ENCODE measurements around the gene RUSF1. TPM values are rescaled to one million over a fixed set of nuclear protein-coding genes. Genes with fewer than 3 reads are reported as not detected.
"Not testable (repeated sequence)": the region's sequence is repeated elsewhere in the genome, so short reads cannot be mapped to it uniquely, and the experiment has no call there.

RUSF1 gene
- total RNA-seq, 1 experiment from 2014 or later: 43.9 TPM

DNA sequence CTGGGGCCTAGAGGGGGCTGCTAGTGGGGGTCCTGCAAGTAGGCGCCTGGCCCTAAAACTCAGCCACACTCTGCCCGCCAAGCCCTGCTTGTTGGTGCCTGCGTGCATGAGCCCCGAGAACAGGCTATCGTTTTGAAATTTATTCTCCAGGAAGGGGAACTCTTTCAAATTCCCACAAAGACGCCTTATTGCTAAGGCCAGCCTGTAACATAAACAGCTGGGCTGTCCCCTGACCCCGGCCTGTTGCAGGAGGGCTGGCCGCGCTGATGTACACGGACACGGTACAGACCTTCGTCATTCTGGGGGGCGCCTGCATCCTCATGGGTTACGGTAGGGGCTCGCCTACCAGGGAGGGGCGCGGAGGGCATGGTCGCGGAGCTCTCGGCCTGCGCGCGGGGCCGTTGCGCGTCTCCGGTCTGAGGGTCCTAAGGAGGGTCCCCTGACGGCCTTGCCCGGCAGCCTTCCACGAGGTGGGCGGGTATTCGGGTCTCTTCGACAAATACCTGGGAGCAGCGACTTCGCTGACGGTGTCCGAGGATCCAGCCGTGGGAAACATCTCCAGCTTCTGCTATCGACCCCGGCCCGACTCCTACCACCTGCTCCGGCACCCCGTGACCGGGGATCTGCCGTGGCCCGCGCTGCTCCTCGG, 21.0 kb downstream of the RUSF1 start:
- no peak for DNase-seq (ENCODE audit: low read depth)

DNA sequence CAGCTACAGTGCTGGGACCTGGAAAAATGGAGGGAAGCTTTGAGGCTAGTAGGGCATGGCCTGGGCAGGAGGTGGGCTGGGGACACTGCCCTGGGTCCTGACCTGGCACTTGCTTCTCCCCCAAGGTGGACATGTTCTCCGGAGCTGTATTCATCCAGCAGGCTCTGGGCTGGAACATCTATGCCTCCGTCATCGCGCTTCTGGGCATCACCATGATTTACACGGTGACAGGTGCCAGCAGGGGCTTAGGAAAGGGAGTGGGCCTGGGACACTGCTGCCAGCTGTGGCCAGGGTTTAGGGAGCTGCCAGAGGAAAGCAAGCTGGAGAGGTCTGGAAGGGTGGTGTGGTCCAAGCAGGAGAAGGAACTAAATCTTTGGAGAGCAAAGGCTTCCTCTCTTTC, 22.1 kb downstream of the RUSF1 start:
- DNase-seq (ENCODE audit: low read depth): no peak

DNA sequence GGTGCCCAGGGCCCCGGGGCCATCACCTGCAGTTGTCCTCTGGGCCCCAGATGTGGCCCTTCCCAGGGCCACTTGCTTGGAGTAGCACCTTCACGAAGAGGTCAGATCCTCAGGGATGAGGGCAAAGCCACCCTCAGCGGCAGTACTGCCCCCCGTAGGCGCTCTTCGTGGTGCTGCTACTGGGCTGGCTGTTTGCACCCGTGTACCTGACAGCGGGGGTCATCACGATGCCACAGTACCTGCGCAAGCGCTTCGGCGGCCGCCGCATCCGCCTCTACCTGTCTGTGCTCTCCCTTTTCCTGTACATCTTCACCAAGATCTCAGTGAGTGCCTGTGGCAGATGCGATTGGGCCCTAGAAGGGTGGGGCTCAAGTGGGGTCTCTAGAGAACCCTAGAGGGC, 22.6 kb downstream of the RUSF1 start:
- DNase-seq (ENCODE audit: low read depth): no peak

DNA sequence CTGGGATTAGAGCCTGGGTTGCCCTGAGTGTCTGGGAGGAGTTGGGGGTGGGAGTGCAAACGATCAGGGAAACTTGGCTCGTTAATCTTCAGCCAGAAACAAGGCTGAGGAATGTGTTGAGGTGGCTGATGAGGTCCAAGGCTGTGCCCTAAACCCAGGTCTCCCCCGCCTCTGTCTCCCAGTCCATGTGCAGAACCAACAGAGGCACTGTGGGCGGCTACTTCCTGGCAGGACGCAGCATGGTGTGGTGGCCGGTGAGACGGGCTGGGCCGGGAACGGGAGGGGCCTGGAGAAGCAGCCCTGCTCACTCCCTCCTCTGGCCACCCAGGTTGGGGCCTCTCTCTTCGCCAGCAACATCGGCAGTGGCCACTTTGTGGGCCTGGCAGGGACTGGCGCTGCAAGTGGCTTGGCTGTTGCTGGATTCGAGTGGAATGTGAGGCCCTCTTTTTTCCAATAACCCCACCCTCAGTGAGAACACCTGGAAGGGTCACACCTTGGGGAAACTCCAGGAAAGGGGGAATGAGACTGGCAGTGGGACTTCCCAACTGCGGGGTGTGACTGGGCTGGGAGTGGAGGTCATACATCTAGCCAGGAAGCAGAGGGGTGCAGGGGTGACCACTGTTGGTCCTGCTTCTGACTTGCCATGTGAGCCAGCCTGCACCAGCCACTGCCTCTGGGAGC, 23.6 kb downstream of the RUSF1 start:
- DNase-seq (ENCODE audit: low read depth): peak; percentile 14

GRCh38 chr16:31484048-31484447, 24.1 kb downstream of the RUSF1 start:
- not testable (repeated sequence) for DNase-seq (ENCODE audit: low read depth)

DNA sequence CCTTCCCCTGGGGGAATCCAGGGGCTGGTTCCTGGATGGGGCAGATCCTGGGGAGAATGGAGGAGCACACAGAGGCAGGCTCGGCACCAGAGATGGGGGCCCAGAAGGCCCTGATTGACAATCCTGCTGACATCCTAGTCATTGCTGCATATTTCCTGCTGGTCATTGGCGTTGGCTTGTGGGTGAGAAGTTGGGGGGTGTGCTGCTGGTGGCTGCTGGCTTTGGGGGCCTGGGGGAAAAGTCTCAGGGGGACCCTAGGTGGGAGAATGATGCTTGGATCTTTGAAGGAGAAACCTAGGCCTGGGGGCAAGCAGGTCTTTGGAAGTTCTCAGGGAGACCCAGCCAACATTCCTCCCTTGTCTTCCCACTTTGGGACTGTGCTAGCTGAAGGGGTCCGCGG, 25.1 kb downstream of the RUSF1 start, which contains the start of gene SLC5A2:
Gene SLC5A2 (plus strand): TSS at position 43 of the 400 bp plus-strand sequence. CDS start 14 bp downstream, at position 57.
- DNase-seq (ENCODE audit: low read depth): no peak

GRCh38 chr16:31480851-31481536, 27.2 kb downstream of the RUSF1 start:
- peak; percentile 5 for DNase-seq (ENCODE audit: low read depth)

DNA sequence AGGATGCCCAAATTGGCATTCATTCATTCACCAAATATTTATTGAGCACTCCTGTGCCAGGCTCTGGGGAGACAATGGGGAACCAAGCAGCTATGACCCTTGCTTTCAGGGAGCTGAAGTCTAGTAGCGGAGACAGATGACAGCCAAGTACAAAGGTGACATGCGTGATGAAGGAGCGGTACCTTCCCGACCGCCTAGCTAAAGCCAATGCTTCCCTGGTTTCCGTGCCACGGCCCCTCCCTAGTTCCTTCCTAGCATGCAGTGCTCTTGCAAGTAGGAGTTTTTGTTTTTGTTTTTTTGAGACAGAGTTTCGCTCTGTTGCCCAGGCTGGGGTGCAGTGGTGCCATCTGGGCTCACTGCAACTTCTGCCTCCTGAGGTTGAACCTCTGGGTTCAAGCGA, 28.4 kb downstream of the RUSF1 start:
- no peak for DNase-seq (ENCODE audit: low read depth)

DNA sequence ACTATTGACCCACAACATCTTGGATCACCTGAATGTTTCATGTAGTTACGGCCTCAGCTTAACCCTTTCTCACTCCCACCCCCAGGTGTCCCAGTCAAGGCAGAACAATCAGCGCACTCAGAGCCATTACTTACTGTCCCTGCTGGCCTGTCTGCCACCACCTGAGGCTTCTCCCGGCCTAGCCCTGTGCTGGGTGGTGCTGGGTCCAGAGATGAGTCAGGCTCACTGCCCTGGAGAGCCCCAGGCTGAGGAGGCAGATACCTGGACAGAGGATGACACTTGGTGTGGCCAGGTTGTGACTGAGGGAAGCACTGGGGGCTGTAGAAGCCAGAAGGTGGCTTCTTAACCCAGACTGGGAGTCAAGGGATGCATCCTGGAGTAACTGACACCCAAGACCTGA, 29.2 kb downstream of the RUSF1 start:
- no peak for DNase-seq (ENCODE audit: low read depth)

DNA sequence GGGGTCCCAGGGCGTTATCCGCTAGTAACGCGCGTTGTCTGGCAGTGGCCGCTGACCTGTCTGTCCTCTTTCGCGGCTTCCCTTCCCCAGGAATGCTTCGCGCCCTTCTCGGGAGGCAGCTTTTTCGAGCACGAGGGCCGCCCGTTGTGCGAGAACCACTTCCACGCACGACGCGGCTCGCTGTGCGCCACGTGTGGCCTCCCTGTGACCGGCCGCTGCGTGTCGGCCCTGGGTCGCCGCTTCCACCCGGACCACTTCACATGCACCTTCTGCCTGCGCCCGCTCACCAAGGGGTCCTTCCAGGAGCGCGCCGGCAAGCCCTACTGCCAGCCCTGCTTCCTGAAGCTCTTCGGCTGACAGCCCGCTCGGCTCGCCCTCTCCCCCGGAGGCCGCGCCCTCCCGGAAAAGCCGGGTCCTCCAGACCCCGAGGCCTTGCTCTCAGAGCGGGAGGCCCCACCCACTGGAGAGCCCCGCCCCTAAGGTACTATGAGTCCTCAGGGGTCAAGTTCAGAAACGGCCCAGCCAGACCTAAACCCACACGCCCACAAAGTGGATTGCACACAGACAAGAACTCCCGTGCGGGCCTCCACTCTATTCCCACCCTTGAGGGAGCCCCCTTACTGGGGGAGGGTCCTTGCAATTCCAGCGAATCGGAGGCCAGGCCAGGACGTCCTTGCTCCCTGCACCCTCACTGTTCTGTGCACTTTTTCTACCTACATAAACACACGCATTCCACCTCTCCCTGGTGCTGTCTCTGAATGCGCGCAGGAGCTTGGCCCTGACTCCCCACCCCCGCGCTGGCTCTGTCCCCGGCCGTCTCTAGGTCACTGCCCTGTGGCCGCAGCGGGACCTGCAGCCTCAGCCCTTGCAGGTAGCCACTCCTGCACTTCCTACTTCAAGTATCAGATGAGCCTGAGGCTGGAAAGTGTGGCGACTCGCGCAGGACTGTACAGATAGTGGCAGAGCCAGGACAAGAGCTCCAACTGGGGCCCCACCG, 30.7 kb downstream of the RUSF1 start:
- no peak for DNase-seq (ENCODE audit: low read depth)

DNA sequence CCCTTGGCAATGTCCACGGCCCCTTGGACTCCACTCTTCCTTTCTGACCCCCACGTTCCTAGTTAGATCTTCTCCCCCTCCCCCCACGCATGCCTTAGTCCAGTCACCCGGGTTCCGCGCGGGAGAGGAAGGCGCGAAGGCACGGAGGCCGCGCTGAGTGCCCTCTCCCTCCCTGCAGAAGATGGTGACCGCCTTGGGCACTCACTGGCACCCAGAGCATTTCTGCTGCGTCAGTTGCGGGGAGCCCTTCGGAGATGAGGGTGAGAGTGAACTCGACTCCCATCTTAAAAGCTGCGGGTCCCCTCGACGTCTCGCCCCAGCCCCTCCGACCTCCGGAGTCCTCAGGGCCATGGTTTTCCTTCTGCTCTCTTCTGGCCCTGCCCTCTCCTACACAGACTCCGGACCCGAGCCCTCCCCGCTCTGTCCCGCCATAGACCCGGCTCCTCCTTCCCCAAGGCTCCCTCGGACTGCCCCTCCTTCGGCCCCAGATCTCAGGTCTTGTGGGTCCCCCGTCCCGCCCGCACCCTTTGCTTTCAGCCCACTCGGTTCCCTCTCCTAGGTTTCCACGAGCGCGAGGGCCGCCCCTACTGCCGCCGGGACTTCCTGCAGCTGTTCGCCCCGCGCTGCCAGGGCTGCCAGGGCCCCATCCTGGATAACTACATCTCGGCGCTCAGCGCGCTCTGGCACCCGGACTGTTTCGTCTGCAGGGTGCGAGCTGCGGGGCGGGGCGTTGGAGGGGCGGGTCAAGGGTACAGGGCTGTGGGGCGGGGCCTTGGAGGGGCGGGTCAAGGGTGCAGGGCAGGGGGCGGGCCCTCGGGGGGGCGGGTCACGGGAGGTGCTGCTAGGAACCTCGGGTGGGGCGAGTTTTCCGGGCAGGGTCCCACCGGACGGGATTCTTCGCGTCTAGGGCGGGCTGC, 31.6 kb downstream of the RUSF1 start:
- DNase-seq (ENCODE audit: low read depth): no peak

DNA sequence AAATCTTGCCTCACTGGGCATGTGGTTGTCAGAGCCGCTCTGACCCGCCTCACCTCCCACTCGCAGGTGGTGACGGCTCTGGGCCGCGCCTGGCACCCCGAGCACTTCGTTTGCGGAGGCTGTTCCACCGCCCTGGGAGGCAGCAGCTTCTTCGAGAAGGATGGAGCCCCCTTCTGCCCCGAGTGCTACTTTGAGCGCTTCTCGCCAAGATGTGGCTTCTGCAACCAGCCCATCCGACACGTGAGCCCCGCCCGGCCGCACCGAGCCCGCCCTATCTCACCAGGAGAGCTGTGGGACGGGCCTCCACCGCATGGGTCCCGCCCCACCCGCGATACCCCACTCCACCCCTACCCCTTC, 32.3 kb downstream of the RUSF1 start:
- no peak for DNase-seq (ENCODE audit: low read depth)

GRCh38 chr16:31474773-31475738, 33.1 kb downstream of the RUSF1 start:
- DNase-seq (ENCODE audit: low read depth): no peak

DNA sequence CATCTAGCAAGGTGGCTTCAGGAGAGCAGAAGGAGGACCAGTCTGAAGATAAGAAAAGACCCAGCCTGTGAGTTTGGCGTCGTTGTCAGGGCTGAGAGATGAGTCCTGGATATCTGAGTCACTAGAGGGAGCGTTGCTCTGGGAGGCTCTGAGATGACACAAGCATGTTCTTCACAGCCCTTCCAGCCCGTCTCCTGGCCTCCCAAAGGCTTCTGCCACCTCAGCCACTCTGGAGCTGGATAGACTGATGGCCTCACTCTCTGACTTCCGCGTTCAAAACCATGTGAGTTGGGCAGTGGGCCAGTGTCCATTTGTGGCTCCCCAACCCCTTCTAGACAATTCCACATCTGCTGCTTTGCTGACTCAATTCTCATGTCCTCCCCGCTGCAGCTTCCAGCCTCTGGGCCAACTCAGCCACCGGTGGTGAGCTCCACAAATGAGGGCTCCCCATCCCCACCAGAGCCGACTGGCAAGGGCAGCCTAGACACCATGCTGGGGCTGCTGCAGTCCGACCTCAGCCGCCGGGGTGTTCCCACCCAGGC, 33.9 kb downstream of the RUSF1 start:
- no peak for DNase-seq (ENCODE audit: low read depth)

DNA sequence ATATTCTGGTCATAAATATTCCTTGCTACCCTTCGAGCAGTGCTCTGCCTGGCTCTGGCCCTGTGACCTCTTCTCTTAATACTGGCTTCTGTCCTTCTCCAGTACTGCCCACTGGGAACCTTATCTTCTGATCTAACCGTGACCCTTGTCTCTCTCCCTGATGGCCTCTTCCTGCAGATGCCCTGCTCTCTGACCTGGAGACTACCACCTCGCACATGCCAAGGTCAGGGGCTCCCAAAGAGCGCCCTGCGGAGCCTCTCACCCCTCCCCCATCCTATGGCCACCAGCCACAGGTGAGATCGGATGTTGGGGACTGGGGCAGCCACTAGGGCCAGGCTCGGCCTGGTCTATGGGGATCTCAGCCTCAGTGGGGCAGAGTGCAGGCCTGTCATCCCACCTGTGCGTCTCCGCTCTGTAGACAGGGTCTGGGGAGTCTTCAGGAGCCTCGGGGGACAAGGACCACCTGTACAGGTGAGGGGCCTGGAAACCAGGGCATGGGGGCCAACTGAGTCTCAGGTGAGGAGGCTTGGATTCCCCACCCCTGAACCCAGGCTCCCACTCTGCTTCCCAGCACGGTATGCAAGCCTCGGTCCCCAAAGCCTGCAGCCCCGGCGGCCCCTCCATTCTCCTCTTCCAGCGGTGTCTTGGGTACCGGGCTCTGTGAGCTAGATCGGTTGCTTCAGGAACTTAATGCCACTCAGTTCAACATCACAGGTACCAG, 34.8 kb downstream of the RUSF1 start:
- no peak for DNase-seq (ENCODE audit: low read depth)

GRCh38 chr16:31472709-31473203, 35.4 kb downstream of the RUSF1 start:
- peak; percentile 90 for DNase-seq (ENCODE audit: low read depth)

- DNase-seq (ENCODE audit: low read depth): peak; percentile 55
Measured at GRCh38 chr16:31471875-31472708, 36.1 kb downstream of the RUSF1 start, which contains the start of gene TGFB1I1. Gene TGFB1I1, plus strand, starts transcription at chr16:31472152. Its CDS starts 37 bp downstream, at chr16:31472189.

All from HT1080 (cell line).